K562 (cell line): ENCODE data around the gene ZNF83. TPM values are rescaled to one million over a fixed set of nuclear protein-coding genes. Genes with fewer than 3 reads are reported as not detected.

Experiments
- ATAC-seq: fragments of 200-7000 bp; cut with Tn5 transposase; 3 replicates; pipeline ENCODE4 v1.9.1; 2020; ENCODE audit warnings: moderate library complexity
- BruUV-seq: library from RNA; stranded (reverse); fragments of 400-500 nt; replicated peaks from 2 replicates; lab custom pipeline; 2021; lab: Mats Ljungman, UMichigan
- CTCF ChIA-PET: fragments of 300-600 bp; formaldehyde crosslinking; extraction: SDS; loops from one replicate; lab custom pipeline; 2021; ENCODE audit warnings: low intra/inter-chr PET ratio; lab: Yijun Ruan, JAX
- POLR2A ChIA-PET: fragments of 300-600, 350-650 bp; sonication (Branson Sonifier 250); formaldehyde crosslinking; extraction: SDS; loops from one replicate; lab custom pipeline; 2021; ENCODE audit warnings: antibody characterized with exemption, inconsistent platforms; lab: Yijun Ruan, JAX
- DNase-seq, 4 experiments: peaks; one replicate each; pipeline versions ENCODE4 v3.0.0 to v3.0.0-alpha.2; 2011 to 2018; ENCODE audit warnings: low spot score in 3 of 4, mixed read lengths in 3 of 4; ENCODE audit errors: extremely low read depth in 1 of 4
- FAIRE-seq: peaks from 2 replicates; lab custom pipeline; 2011; peaks lifted over from hg19 to GRCh38; lab: Jason Lieb, UNC
- H2AFZ ChIP-seq: 2 replicates; pipeline ENCODE4 v1.6.0; 2011; ENCODE audit warnings: low read depth, low read length, control low read depth, inconsistent platforms
- H3K27ac ChIP-seq: fragments of 200-600 bp; 3 replicates; pipeline ENCODE4 v1.8.0; 2011; ENCODE audit warnings: low read depth, mild to moderate bottlenecking, control low read depth, inconsistent platforms, low read length, moderate library complexity, mixed read lengths; ENCODE audit errors: extremely low read depth
- H3K27me3 ChIP-seq, 2 experiments: fragments of 300-600 bp in 1 of 2; 2 replicates in 1 of 2; 3 replicates in 1 of 2; pipeline versions ENCODE4 v1.6.0 to v1.8.0; 2011; ENCODE audit warnings: inconsistent platforms in 2 of 2, low read length in 2 of 2, mild to moderate bottlenecking in 1 of 2, mixed read lengths in 1 of 2, moderate library complexity in 1 of 2; ENCODE audit not compliant: control insufficient read depth in 2 of 2, insufficient read depth in 2 of 2
- H3K36me3 ChIP-seq: fragments of 300-600 bp; 3 replicates; pipeline ENCODE4 v1.8.0; 2011; ENCODE audit warnings: mild to moderate bottlenecking, low read length, inconsistent platforms; ENCODE audit not compliant: control insufficient read depth, insufficient read depth
- H3K4me1 ChIP-seq, 2 experiments: fragments of 200-600 bp in 1 of 2; replicated peaks in 1 of 2; 2 replicates in 1 of 2; 3 replicates in 1 of 2; pipeline versions ENCODE4 v1.5.1 to v1.8.0; 2011; ENCODE audit warnings: inconsistent platforms in 2 of 2, low read length in 2 of 2, mild to moderate bottlenecking in 1 of 2, mixed read lengths in 1 of 2, moderate library complexity in 1 of 2; ENCODE audit not compliant: control insufficient read depth in 2 of 2, insufficient read depth in 2 of 2
- H3K4me2 ChIP-seq: 2 replicates; pipeline ENCODE4 v1.6.1; 2011; ENCODE audit warnings: low read length, control low read depth, inconsistent platforms, mixed read lengths; ENCODE audit not compliant: insufficient read depth
- H3K4me3 ChIP-seq: fragments of 200-600 bp; sonication (generic), shearing (Covaris generic); 2 replicates; pipeline ENCODE4 v1.5.1; 2016; ENCODE audit warnings: control low read depth, inconsistent platforms
- H3K79me2 ChIP-seq: fragments of 200-600 bp; 3 replicates; pipeline ENCODE4 v1.8.0; 2011; ENCODE audit warnings: low read length, inconsistent platforms; ENCODE audit not compliant: control insufficient read depth, insufficient read depth
- H3K9ac ChIP-seq, 2 experiments: 2 replicates each; pipeline versions ENCODE4 v1.6.0 to v1.6.1; 2011; ENCODE audit warnings: low read depth in 2 of 2, low read length in 2 of 2, control low read depth in 1 of 2, inconsistent platforms in 1 of 2, mild to moderate bottlenecking in 1 of 2, mixed read lengths in 1 of 2; ENCODE audit not compliant: insufficient read depth in 1 of 2
- H3K9me1 ChIP-seq: one replicate; pipeline ENCODE4 v1.6.0; 2011; ENCODE audit warnings: inconsistent platforms, mild to moderate bottlenecking, low read length, moderate library complexity; ENCODE audit not compliant: control insufficient read depth, insufficient read depth
- H3K9me3 ChIP-seq: replicated peaks from 2 replicates; pipeline ENCODE4 v1.5.1; 2011; ENCODE audit warnings: low read depth, low read length, inconsistent platforms; ENCODE audit not compliant: control insufficient read depth, insufficient read depth
- H4K20me1 ChIP-seq: replicated peaks from 2 replicates; pipeline ENCODE4 v1.6.1; 2011; ENCODE audit warnings: low read length, inconsistent platforms, mixed read lengths; ENCODE audit not compliant: control insufficient read depth, insufficient read depth
- DACH1 ChIP-seq: fragments of 450-650 bp; IDR thresholded peaks from 2 replicates; pipeline ENCODE4 v1.6.1; 2018; ENCODE audit not compliant: partially characterized antibody
- FOXK1 ChIP-seq: sonication (generic); formaldehyde crosslinking; IDR thresholded peaks from 2 replicates; pipeline ENCODE4 v1.8.0; 2022; ENCODE audit warnings: missing genetic modification reagents, mild to moderate bottlenecking, borderline replicate concordance
- FOXM1 ChIP-seq, 2 experiments: fragments of 450-650 bp in 1 of 2; sonication (generic) in 1 of 2; formaldehyde crosslinking in 1 of 2; IDR thresholded peaks; 2 replicates each; pipeline versions ENCODE4 v1.6.1 to v1.9.0; 2017 to 2022; ENCODE audit warnings: low read depth in 2 of 2, mild to moderate bottlenecking in 2 of 2, missing genetic modification reagents in 1 of 2, moderate library complexity in 1 of 2
- MTA3 ChIP-seq: fragments of 450-650 bp; formaldehyde crosslinking; IDR thresholded peaks from 2 replicates; pipeline ENCODE4 v1.6.1; 2017; ENCODE audit warnings: mild to moderate bottlenecking, borderline replicate concordance
- RBFOX2 ChIP-seq: fragments of 200-400 bp; formaldehyde crosslinking; IDR thresholded peaks from 2 replicates; pipeline ENCODE4 v1.6.1; 2017; ENCODE audit warnings: low read depth, mild to moderate bottlenecking, low read length, moderate library complexity
- ZFPM2 ChIP-seq: fragments of 250-450 bp; sonication (Bioruptor Pico); IDR thresholded peaks from 2 replicates; pipeline ENCODE4 v1.5.1; 2022; ENCODE audit warnings: mild to moderate bottlenecking
- ZKSCAN8 ChIP-seq: fragments of 200-800 bp; sonication (Bioruptor generic); IDR thresholded peaks from 2 replicates; pipeline ENCODE4 v1.6.1; 2016; ENCODE audit warnings: missing genetic modification characterization, missing compliant biosample characterization
- WGBS: fragments of 100-300 bp; shearing (Covaris generic); methylation state at CpG from one replicate; pipeline ENCODE4 v1.1.6; 2016; ENCODE audit warnings: low coverage, mixed read lengths; ENCODE audit not compliant: insufficient coverage; ENCODE audit errors: missing lambda C conversion rate; 5-methylcytosine and 5-hydroxymethylcytosine counted together
- in situ Hi-C: fragments of 300-500 bp; cut with MboI; formaldehyde crosslinking; loops from 4 replicates; pipeline ENCODE4 v1.15.0; 2018; ENCODE audit warnings: inconsistent platforms, mixed read lengths
- intact Hi-C: fragments of 100-400 bp; cut with micrococcal nuclease; formaldehyde crosslinking; loops from 2 replicates; pipeline ENCODE4 v1.14.2; 2022
- polyA plus RNA-seq, 8 experiments: library from polyadenylated mRNA; depleted of rRNA in 4 of 8; stranded (reverse) in 5 of 8; unstranded in 3 of 8; fragments of >200 nt; fragmentation: Nextera tagmentation in 2 of 8; fragmentation: Illumina TruSeq in 1 of 8; extraction: Ambion mirVana in 2 of 8; extraction: Trizol in 1 of 8; gene quantifications; 2 replicates each; pipeline versions ENCODE4 v1.2.1 to v1.2.3, GENCODE V29; 2011 to 2014; ENCODE audit warnings: inconsistent platforms in 1 of 8, missing spikeins in 1 of 8
- total RNA-seq, 7 experiments: library from RNA; depleted of rRNA in 6 of 7; stranded (reverse); fragments of >200 nt in 6 of 7; fragmentation: Illumina TruSeq in 2 of 7; extraction: Trizol in 2 of 7; gene quantifications; 2 replicates each; pipeline versions ENCODE4 v1.2.1 to v1.2.3, GENCODE V29; 2011 to 2021; ENCODE audit warnings: low replicate concordance in 1 of 7
- TF ChIP-seq, protein P1 (sequence below): fragments of 450-650 bp; IDR thresholded peaks from 2 replicates; pipeline ENCODE4 v1.6.1; 2016; ENCODE audit warnings: missing biosample characterization, missing genetic modification characterization
- TF ChIP-seq, protein P2 (sequence below): sonication (generic); formaldehyde crosslinking; IDR thresholded peaks from 2 replicates; pipeline ENCODE4 v1.9.0; 2022; ENCODE audit warnings: mild to moderate bottlenecking, missing genetic modification reagents
- TF ChIP-seq, protein P3 (sequence below): IDR thresholded peaks from 2 replicates; pipeline ENCODE4 v1.6.1; 2011; ENCODE audit warnings: borderline replicate concordance, low read depth, mild to moderate bottlenecking, moderate library complexity, low read length; ENCODE audit not compliant: insufficient read depth, poor library complexity, severe bottlenecking
- TF ChIP-seq, protein P4 (sequence below): fragments of 150-350 bp; IDR thresholded peaks from 2 replicates; pipeline ENCODE4 v1.6.1; 2014; ENCODE audit warnings: low read depth, mild to moderate bottlenecking, low read length, borderline replicate concordance
- TF ChIP-seq, protein P5 (sequence below): IDR thresholded peaks from 3 replicates; pipeline ENCODE4 v1.6.1; 2011; ENCODE audit warnings: borderline replicate concordance, mild to moderate bottlenecking; ENCODE audit not compliant: insufficient read length, insufficient read depth

Gene ZNF83
- total and polyA plus RNA-seq, 9 of the 15 experiments (the other 6 are each of a cell fraction or from before 2014, with no cell fraction given), result 18.6 to 74.3 (median 51.9) TPM

DNA sequence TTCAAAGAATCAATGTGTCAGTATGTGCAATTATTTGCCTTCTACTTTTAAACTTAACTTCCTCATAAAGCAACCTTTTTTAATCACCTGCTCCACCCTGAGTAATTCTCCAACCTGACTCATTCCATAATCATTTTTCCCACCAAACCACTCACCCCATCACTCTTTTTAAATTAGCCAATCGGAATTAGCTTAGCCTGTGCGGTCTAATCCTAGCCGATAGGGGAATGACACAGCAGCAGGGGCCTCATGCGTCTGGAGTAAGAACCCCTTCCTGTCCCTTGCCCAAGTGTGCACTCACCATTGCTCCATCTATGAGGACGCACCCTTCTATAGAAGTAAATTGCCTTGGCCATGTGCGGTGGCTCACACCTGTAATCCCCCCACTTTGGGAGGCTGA lies 27.4 kb upstream of the ZNF83 start:
- no peaks in the 10 kb centered on the region for H3K9me3 ChIP-seq
- H2AFZ ChIP-seq, result peak overlapping the region; percentile 56
- H3K79me2 ChIP-seq, result peaks cover 82% of the 10 kb centered on the region
- peak overlapping the region; percentile 80 for H3K27ac ChIP-seq
- 25% methylated on average over 6 of the region's 6 CpGs for WGBS
- FAIRE-seq (peak; percentile 69), DNase-seq (peak; percentile 47 to 81 (median 52)), ATAC-seq (peak; percentile 80)
- no peaks in the 10 kb centered on the region for H3K27me3 ChIP-seq
- H3K36me3 ChIP-seq, result peaks cover 63% of the 10 kb centered on the region; the same call in 2 of the 3 replicates
- H3K4me1 ChIP-seq, result peaks cover 15 to 26% of the 10 kb centered on the region in 2 experiments
- intact Hi-C loops, result no loop called here
- H4K20me1 ChIP-seq, result no peaks in the 10 kb centered on the region
- no TSS peak for BruUV-seq
- no peak overlapping the region for H3K4me3 ChIP-seq
- in situ Hi-C loops, result no loop called here
- H3K9ac ChIP-seq, result peak overlapping the region in 1 of 2 experiments; percentile 63; a peak in 2 of 4 replicates
- ChIA-PET CTCF (no interaction called here), POLR2A (interaction anchor here (1.1 kb wide), 1 partner anchor 9 kb away, joined by 4 read pairs; no protein-coding TSS in a partner anchor)
- H3K4me2 ChIP-seq, result peak overlapping the region; percentile 39
- H3K9me1 ChIP-seq, result peaks cover 2% of the 10 kb centered on the region
- peak; percentile 87 for TF ChIP-seq FOXM1 (IDR thresholded peaks at IDR 0.05; ENCODE audit: low read depth)
- TF ChIP-seq FOXM1 (CRISPR knock-in tag; IDR thresholded peaks at IDR 0.05; ENCODE audit: low read depth), result no peak
- TF ChIP-seq, protein P1, sequence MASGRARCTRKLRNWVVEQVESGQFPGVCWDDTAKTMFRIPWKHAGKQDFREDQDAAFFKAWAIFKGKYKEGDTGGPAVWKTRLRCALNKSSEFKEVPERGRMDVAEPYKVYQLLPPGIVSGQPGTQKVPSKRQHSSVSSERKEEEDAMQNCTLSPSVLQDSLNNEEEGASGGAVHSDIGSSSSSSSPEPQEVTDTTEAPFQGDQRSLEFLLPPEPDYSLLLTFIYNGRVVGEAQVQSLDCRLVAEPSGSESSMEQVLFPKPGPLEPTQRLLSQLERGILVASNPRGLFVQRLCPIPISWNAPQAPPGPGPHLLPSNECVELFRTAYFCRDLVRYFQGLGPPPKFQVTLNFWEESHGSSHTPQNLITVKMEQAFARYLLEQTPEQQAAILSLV (tag), result no peak
- TF ChIP-seq ZFPM2 (CRISPR knock-in tag), result no peak
- no peak for TF ChIP-seq RBFOX2
- TF ChIP-seq, protein P2, sequence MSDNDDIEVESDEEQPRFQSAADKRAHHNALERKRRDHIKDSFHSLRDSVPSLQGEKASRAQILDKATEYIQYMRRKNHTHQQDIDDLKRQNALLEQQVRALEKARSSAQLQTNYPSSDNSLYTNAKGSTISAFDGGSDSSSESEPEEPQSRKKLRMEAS, result peak; percentile 81
- TF ChIP-seq, protein P3, sequence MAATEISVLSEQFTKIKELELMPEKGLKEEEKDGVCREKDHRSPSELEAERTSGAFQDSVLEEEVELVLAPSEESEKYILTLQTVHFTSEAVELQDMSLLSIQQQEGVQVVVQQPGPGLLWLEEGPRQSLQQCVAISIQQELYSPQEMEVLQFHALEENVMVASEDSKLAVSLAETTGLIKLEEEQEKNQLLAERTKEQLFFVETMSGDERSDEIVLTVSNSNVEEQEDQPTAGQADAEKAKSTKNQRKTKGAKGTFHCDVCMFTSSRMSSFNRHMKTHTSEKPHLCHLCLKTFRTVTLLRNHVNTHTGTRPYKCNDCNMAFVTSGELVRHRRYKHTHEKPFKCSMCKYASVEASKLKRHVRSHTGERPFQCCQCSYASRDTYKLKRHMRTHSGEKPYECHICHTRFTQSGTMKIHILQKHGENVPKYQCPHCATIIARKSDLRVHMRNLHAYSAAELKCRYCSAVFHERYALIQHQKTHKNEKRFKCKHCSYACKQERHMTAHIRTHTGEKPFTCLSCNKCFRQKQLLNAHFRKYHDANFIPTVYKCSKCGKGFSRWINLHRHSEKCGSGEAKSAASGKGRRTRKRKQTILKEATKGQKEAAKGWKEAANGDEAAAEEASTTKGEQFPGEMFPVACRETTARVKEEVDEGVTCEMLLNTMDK, result peak; percentile 42
- TF ChIP-seq, protein P4, sequence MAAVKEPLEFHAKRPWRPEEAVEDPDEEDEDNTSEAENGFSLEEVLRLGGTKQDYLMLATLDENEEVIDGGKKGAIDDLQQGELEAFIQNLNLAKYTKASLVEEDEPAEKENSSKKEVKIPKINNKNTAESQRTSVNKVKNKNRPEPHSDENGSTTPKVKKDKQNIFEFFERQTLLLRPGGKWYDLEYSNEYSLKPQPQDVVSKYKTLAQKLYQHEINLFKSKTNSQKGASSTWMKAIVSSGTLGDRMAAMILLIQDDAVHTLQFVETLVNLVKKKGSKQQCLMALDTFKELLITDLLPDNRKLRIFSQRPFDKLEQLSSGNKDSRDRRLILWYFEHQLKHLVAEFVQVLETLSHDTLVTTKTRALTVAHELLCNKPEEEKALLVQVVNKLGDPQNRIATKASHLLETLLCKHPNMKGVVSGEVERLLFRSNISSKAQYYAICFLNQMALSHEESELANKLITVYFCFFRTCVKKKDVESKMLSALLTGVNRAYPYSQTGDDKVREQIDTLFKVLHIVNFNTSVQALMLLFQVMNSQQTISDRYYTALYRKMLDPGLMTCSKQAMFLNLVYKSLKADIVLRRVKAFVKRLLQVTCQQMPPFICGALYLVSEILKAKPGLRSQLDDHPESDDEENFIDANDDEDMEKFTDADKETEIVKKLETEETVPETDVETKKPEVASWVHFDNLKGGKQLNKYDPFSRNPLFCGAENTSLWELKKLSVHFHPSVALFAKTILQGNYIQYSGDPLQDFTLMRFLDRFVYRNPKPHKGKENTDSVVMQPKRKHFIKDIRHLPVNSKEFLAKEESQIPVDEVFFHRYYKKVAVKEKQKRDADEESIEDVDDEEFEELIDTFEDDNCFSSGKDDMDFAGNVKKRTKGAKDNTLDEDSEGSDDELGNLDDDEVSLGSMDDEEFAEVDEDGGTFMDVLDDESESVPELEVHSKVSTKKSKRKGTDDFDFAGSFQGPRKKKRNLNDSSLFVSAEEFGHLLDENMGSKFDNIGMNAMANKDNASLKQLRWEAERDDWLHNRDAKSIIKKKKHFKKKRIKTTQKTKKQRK, result no peak
- TF ChIP-seq DACH1, result no peak
- TF ChIP-seq, protein P5, sequence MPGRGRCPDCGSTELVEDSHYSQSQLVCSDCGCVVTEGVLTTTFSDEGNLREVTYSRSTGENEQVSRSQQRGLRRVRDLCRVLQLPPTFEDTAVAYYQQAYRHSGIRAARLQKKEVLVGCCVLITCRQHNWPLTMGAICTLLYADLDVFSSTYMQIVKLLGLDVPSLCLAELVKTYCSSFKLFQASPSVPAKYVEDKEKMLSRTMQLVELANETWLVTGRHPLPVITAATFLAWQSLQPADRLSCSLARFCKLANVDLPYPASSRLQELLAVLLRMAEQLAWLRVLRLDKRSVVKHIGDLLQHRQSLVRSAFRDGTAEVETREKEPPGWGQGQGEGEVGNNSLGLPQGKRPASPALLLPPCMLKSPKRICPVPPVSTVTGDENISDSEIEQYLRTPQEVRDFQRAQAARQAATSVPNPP, result no peak
- no peak for TF ChIP-seq FOXK1 (CRISPR knock-in tag)
- TF ChIP-seq ZKSCAN8 (CRISPR knock-in tag), result no peak
- no peak for TF ChIP-seq MTA3
